ENCODE data around the gene CFAP54. TPM values are rescaled to one million over a fixed set of nuclear protein-coding genes. Genes with fewer than 3 reads are reported as not detected.

The CFAP54 gene
- polyA plus RNA-seq, 3 donors = not detected

DNA sequence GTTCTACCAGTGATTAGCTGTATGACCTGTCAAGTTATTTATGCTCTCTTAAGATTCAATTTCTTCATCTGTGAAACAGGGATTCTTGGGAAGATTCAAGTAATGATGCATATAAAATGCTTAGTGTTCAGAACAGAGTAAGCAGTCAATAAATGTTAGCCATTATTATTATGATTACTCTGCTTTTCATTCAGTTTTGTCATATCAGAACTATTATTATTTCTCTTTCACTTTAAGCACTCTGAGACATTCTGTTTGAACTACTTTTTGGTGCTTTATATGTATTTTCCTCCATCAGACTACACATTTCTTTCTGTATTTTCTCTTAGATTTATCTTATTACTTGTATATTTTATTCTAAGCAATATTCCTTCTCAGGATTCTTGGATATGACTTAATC lies 81.2 kb downstream of the CFAP54 start:
- TF ChIP-seq CTCF (IDR thresholded peaks at IDR 0.05) = no peak
- Histone ChIP-seq H4K20me1 (ENCODE audit: insufficient read depth, low read length) (no peaks in the 10 kb centered on the region), H3K4me1 (ENCODE audit: control insufficient read depth in 1 of 2, insufficient read depth in 2 of 2, low read length in 2 of 2) (no peaks in the 10 kb centered on the region), H3K36me3 (replicated peaks in 1 of 2; ENCODE audit: control insufficient read depth in 1 of 2, insufficient read depth in 2 of 2, low read length in 2 of 2) (no peaks in the 10 kb centered on the region), H3K9ac (ENCODE audit: insufficient read depth, low read length, poor library complexity, severe bottlenecking) (no peak overlapping the region), H3K79me2 (ENCODE audit: insufficient read depth, low read length) (no peaks in the 10 kb centered on the region), H3K4me2 (replicated peaks; ENCODE audit: extremely low read depth, low read length, poor library complexity, severe bottlenecking) (no peak overlapping the region), H3K27me3 (ENCODE audit: control insufficient read depth in 2 of 2, insufficient read depth in 2 of 2, low read length in 2 of 2) (no peaks in the 10 kb centered on the region), H3K9me3 (replicated peaks in 1 of 2; ENCODE audit: control insufficient read depth in 1 of 2, insufficient read depth in 1 of 2, low read length in 2 of 2) (no peaks in the 10 kb centered on the region), H3K4me3 (replicated peaks in 1 of 3; ENCODE audit: low read depth in 2 of 3, low read length in 3 of 3) (no peak overlapping the region), H3K27ac (ENCODE audit: low read depth in 1 of 2, low read length in 2 of 2) (no peak overlapping the region), H2AFZ (ENCODE audit: insufficient read depth, low read depth, low read length, poor library complexity, severe bottlenecking) (no peak overlapping the region)
- no peaks in the 10 kb centered on the region for H3K36me3 Mint-ChIP-seq
- DNase-seq = no peak
- peaks cover 3 to 7% (median 6%) of the 10 kb centered on the region in 3 donors for H3K27me3 Mint-ChIP-seq (ENCODE audit: low read depth in 3 of 3)
- H3K4me1 Mint-ChIP-seq = no peaks in the 10 kb centered on the region
- H3K9me3 Mint-ChIP-seq = peaks cover 0 to 5% (median 1%) of the 10 kb centered on the region in 7 donors
- intact Hi-C loops (cut with micrococcal nuclease) = no loop called here
- H3K27ac Mint-ChIP-seq = no peak overlapping the region
- no peak overlapping the region for H3K4me3 Mint-ChIP-seq

GRCh38 chr12:96571101-96571862 lies 81.9 kb downstream of the CFAP54 start:
- H3K27ac ChIP-seq (ENCODE audit: low read depth in 1 of 2, low read length in 2 of 2) = no peak overlapping the region
- TF ChIP-seq CTCF (IDR thresholded peaks at IDR 0.05) = no peak
- Mint-ChIP-seq H3K4me3 (no peak overlapping the region), H3K9me3 (peaks cover 0 to 5% (median 0%) of the 10 kb centered on the region in 7 donors), H3K36me3 (no peaks in the 10 kb centered on the region), H3K4me1 (no peaks in the 10 kb centered on the region), H3K27ac (no peak overlapping the region), H3K27me3 (ENCODE audit: low read depth in 3 of 3) (peaks cover 3 to 7% (median 6%) of the 10 kb centered on the region in 3 donors)
- DNase-seq = no peak
- H3K36me3 ChIP-seq (replicated peaks in 1 of 2; ENCODE audit: control insufficient read depth in 1 of 2, insufficient read depth in 2 of 2, low read length in 2 of 2) = no peaks in the 10 kb centered on the region
- no peak overlapping the region for H3K4me3 ChIP-seq (replicated peaks in 1 of 3; ENCODE audit: low read depth in 2 of 3, low read length in 3 of 3)
- no peaks in the 10 kb centered on the region for H3K27me3 ChIP-seq (ENCODE audit: control insufficient read depth in 2 of 2, insufficient read depth in 2 of 2, low read length in 2 of 2)
- no peaks in the 10 kb centered on the region for H4K20me1 ChIP-seq (ENCODE audit: insufficient read depth, low read length)
- WGBS (ENCODE audit: insufficient coverage) = no CpG with 5 or more reads among the region's 4 CpGs
- no peak overlapping the region for H2AFZ ChIP-seq (ENCODE audit: insufficient read depth, low read depth, low read length, poor library complexity, severe bottlenecking)
- H3K9me3 ChIP-seq (replicated peaks in 1 of 2; ENCODE audit: control insufficient read depth in 1 of 2, insufficient read depth in 1 of 2, low read length in 2 of 2) = no peaks in the 10 kb centered on the region
- H3K79me2 ChIP-seq (ENCODE audit: insufficient read depth, low read length) = no peaks in the 10 kb centered on the region
- no peaks in the 10 kb centered on the region for H3K4me1 ChIP-seq (ENCODE audit: control insufficient read depth in 1 of 2, insufficient read depth in 2 of 2, low read length in 2 of 2)
- H3K9ac ChIP-seq (ENCODE audit: insufficient read depth, low read length, poor library complexity, severe bottlenecking) = no peak overlapping the region
- no peak overlapping the region for H3K4me2 ChIP-seq (replicated peaks; ENCODE audit: extremely low read depth, low read length, poor library complexity, severe bottlenecking)
- intact Hi-C loops (cut with micrococcal nuclease) = no loop called here

Measured in CD14-positive monocyte (primary cell).